ENCODE measurements around the gene TRNT1. TPM values are rescaled to one million over a fixed set of nuclear protein-coding genes. Genes with fewer than 3 reads are reported as not detected.
A peak's percentile ranks its signal among the peaks of the same experiment; 100 is the strongest.

The TRNT1 gene
- total RNA-seq, result 52.4 and 53.5 TPM in 2 replicates

DNA sequence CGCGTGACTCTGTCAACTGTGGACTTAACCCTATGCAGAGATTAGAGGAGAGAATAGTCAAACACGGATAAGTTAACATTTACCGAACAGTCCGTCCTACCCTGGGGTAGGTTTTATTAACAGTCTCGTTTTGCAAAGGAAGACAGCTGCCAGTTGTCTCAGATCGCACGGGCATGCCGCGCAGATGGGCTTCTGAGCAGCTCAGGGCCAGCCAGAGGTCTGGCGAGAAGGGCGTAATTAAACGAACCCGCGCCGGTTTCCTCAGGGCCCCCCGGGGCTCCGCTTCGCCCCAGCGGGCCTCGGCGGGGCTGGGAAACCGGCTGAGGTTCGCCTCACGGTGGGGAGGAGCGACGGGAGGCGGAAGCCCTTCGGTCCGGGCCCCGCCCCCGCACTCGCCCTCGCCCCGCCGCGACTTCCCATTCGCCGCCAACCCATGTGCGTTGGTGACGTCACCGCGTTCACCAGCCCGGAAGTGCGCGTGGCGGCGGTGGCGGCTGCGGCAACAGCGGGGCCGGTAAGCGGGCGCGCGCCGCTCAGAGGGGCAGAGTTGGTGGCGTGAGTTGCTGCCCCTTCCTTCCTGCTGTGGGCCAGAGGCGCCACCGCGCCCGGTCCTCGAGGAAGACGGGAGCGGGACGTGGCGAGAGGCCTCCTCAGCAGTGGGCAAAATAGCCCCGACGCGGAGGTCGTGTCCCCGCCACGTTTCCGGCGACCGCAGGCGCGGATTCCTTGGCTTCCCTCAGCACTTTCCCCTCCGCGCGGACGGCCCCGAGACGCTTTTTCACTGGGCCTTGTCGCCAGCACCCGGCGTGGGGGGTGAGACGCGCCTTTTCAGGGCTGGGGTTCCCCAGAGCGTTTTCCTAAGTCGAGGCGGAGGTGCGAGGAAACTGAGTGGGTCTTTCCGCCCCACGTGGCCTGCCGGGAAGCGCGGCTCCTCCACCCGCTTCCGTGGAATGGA, at the start of gene TRNT1:
TSS of gene TRNT1 (plus strand) at position 464 of the 955 bp plus-strand sequence. CDS start 2,101 bp downstream, outside the sequence.
- peak within 1 kb of the TSS; percentile 99 for H3K4me3 Mint-ChIP-seq
- peaks cover 2% of the 10 kb centered on the region for H3K27me3 Mint-ChIP-seq (ENCODE audit: insufficient read depth)
- peak within 1 kb of the TSS; percentile 99 for H3K27ac Mint-ChIP-seq
- intact Hi-C loops (cut with micrococcal nuclease), result loop anchor here (1.0 to 2.0 kb wide), 4 partner anchors 22 to 1176 kb away; partner anchors contain the start of genes CRBN and SETMAR
- H3K36me3 Mint-ChIP-seq (ENCODE audit: low read depth), result peaks cover 23% of the 10 kb centered on the region
- peaks cover 3% of the 10 kb centered on the region for H3K9me3 Mint-ChIP-seq
- peak; percentile 91 for DNase-seq (ENCODE audit: low spot score)
- peaks cover 30% of the 10 kb centered on the region for H3K4me1 Mint-ChIP-seq (ENCODE audit: low read depth)

DNA sequence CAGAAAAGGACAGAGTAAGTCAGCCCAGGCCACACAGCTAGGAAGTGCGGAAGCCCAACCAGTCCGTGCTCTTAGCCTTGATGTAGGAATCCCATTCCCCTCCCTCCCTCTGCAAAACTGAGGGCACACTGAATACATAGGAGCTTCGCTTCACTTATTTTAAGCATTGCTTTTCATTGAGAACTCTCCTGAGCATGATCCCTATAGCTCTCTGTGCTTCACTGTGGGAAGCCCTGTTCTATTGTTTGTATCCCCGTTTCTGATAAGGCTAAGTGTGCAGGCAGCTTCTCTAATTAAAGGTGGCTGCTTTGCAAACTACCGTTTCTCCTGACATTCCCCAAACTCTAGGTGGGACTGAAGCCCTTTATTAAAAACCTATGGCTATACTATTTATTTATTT, 46.4 kb upstream of the TRNT1 start:
- Mint-ChIP-seq H3K27me3 (ENCODE audit: insufficient read depth) (peaks cover 2% of the 10 kb centered on the region), H3K36me3 (ENCODE audit: low read depth) (no peaks in the 10 kb centered on the region), H3K4me1 (ENCODE audit: low read depth) (no peaks in the 10 kb centered on the region), H3K9me3 (no peaks in the 10 kb centered on the region), H3K27ac (no peak overlapping the region), H3K4me3 (no peak overlapping the region)
- no peak for DNase-seq (ENCODE audit: low spot score)
- intact Hi-C loops (cut with micrococcal nuclease), result no loop called here

DNA sequence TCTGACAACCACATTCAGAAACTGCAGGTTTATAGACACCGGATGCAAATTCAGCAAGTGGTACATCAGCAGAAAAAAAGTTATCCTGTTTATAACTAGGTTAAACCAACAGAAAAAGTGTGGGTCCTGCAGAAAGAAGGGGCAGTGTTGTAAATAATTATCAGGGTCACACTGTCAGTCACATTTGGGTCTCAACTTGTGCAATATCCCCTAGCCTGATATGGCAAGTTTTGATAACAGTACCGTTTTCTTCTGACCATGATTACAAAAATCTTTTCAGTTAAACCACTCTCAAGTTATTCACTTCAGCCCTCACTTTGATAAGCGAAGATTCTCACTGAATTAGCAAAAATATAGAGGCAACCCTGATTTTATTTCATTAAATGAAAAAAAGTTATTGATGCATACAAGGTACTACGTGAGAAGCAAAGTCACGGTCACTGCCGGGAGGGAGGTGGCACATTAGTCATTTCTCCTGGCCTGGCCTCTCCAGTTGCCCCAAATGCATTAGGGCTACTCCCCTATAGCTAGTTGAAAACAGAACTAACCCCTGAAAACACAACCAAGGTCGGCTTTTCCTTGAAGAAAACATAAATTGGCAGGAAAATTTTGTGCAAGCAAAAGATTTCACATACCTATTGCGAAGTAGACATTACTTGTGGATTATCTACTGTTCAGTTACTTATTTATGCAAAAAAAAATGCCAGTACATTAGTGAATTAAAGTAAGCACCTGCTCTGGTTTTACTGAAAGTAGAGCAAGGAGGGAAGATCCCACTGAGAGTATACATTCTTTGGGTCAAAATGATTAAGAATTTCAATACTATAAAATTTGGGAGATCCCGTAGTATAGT, 45.1 kb upstream of the TRNT1 start:
- Mint-ChIP-seq H3K4me3 (no peak overlapping the region), H3K27me3 (ENCODE audit: insufficient read depth) (peaks cover 2% of the 10 kb centered on the region), H3K27ac (no peak overlapping the region), H3K9me3 (no peaks in the 10 kb centered on the region), H3K4me1 (ENCODE audit: low read depth) (no peaks in the 10 kb centered on the region), H3K36me3 (ENCODE audit: low read depth) (no peaks in the 10 kb centered on the region)
- no peak for DNase-seq (ENCODE audit: low spot score)
- intact Hi-C loops (cut with micrococcal nuclease), result no loop called here

DNA sequence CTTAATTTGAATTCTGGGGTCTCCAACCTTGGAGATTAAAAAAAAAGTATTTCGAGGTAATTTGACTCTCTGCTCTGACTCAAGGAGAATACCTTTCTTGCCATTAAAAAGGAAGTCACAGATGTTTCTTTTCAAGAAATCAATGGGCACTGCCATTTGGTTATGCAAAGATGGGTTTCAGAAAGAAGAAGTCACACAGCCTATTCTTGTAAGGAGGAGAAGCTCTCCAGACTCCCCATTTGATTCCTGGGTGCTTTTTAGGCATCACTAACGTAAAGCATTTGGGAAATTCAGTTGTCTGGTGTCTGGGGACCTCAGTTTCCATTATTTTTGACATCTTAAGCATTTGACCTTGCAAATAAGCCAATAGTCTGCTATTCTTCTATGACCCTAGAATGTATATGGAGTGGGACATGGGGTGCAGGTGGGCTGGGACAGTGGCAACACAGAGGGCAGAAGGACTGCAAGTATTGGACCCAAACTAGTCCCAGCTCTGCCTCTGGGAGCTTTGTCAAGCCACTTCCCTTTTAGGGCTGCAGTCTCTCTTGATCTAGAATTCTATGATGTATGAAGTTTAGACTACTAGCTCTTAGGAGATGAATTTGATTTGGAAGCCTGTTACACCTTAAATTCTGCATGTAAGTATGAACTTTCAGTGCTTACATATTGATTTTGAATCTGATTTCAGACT, 44.4 kb upstream of the TRNT1 start:
- Mint-ChIP-seq H3K36me3 (ENCODE audit: low read depth) (no peaks in the 10 kb centered on the region), H3K27me3 (ENCODE audit: insufficient read depth) (peaks cover 2% of the 10 kb centered on the region), H3K9me3 (no peaks in the 10 kb centered on the region), H3K4me1 (ENCODE audit: low read depth) (no peaks in the 10 kb centered on the region), H3K27ac (no peak overlapping the region), H3K4me3 (no peak overlapping the region)
- intact Hi-C loops (cut with micrococcal nuclease), result no loop called here
- DNase-seq (ENCODE audit: low spot score), result no peak

DNA sequence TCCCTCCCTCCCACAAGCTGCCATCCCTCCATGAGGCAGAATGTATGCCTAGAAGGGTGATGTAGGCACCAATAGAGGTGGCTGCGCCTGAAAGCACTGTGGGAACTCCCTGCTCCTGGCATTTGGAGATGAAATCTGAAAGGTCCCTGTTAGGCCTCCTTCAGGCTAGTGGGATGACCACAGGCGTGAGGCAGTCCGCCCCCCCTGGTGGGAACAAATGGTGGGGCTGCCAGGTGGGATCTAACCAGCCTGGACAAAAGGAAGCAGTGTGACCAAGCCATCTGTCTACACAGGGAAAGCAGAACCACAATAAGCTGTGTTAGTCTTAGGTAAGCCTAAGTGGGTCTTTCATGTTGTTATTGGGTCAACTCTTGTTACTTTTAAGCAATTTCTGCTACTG, 41.9 kb upstream of the TRNT1 start:
- no peaks in the 10 kb centered on the region for H3K4me1 Mint-ChIP-seq (ENCODE audit: low read depth)
- H3K27ac Mint-ChIP-seq, result no peak overlapping the region
- no peak for DNase-seq (ENCODE audit: low spot score)
- H3K36me3 Mint-ChIP-seq (ENCODE audit: low read depth), result no peaks in the 10 kb centered on the region
- intact Hi-C loops (cut with micrococcal nuclease), result no loop called here
- H3K27me3 Mint-ChIP-seq (ENCODE audit: insufficient read depth), result peaks cover 2% of the 10 kb centered on the region
- no peak overlapping the region for H3K4me3 Mint-ChIP-seq
- no peaks in the 10 kb centered on the region for H3K9me3 Mint-ChIP-seq

DNA sequence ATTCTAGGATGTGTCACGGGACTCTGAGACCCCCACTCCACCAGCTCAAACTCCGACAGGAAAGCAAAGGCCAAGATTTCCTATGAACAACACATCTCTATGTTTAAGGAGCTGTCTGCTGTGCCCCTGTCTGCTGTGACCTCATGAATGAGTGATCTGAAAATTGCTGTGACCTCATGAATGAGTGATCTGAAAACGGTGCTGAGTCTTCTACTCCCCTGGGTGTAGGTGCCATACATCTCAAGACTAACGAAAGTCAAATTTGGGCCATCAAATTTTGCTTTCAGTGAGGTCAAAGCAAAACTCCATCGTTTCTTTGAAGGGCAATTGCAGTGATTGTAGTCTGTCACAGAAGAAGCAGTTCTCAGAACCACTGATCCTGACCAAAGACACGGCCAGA, 41.0 kb upstream of the TRNT1 start:
- no peaks in the 10 kb centered on the region for H3K4me1 Mint-ChIP-seq (ENCODE audit: low read depth)
- intact Hi-C loops (cut with micrococcal nuclease), result no loop called here
- no peaks in the 10 kb centered on the region for H3K9me3 Mint-ChIP-seq
- H3K27ac Mint-ChIP-seq, result no peak overlapping the region
- H3K27me3 Mint-ChIP-seq (ENCODE audit: insufficient read depth), result peaks cover 3% of the 10 kb centered on the region
- no peak for DNase-seq (ENCODE audit: low spot score)
- H3K4me3 Mint-ChIP-seq, result no peak overlapping the region
- H3K36me3 Mint-ChIP-seq (ENCODE audit: low read depth), result no peaks in the 10 kb centered on the region

DNA sequence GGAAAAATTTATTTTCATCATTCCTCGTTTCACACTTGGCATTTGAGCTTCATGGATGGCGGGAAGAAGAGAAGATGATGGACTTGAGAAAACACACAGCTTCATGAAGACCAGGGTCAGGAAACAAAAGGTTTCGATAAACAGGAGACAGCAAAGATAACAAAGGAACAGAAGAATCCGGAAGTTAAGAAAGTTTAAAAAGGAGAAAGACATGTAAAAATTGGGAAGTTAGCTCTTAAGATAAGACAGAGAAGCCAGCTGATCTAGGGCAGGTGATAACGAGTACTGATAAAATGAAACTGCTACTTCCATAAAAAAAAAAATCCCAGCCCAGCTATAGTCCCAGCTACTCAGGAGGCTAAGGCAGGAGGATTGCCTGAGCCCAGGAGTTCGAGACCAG, 40.5 kb upstream of the TRNT1 start:
- no peak overlapping the region for H3K4me3 Mint-ChIP-seq

DNA sequence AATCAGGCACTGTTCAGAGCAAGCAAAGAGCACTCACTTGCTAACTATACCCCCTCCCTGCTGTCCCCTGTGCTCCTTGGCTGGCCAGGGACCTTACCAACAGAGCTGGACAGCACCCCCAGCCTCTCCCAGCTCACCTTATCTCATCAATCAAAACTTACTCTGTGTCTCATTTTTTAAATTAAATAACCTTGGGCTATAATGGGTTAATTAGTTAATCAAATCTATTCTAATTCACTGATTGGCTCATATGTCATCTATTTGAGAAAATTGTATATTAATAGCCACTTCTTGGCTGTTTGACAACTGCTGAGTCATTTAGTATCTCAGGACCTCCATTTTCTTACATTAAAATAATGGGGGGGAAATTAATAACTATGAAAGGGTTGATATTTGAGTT, 39.5 kb upstream of the TRNT1 start:
- Mint-ChIP-seq H3K27me3 (ENCODE audit: insufficient read depth) (peaks cover 3% of the 10 kb centered on the region), H3K9me3 (no peaks in the 10 kb centered on the region), H3K27ac (no peak overlapping the region), H3K36me3 (ENCODE audit: low read depth) (no peaks in the 10 kb centered on the region), H3K4me1 (ENCODE audit: low read depth) (no peaks in the 10 kb centered on the region), H3K4me3 (no peak overlapping the region)
- intact Hi-C loops (cut with micrococcal nuclease), result no loop called here
- DNase-seq (ENCODE audit: low spot score), result no peak

More for the DNA sequence above, 40.5 kb upstream of the TRNT1 start:
- no peak for DNase-seq (ENCODE audit: low spot score)
- intact Hi-C loops (cut with micrococcal nuclease), result no loop called here
- H3K27me3 Mint-ChIP-seq (ENCODE audit: insufficient read depth), result peaks cover 3% of the 10 kb centered on the region
- H3K4me1 Mint-ChIP-seq (ENCODE audit: low read depth), result no peaks in the 10 kb centered on the region
- no peaks in the 10 kb centered on the region for H3K36me3 Mint-ChIP-seq (ENCODE audit: low read depth)
- no peak overlapping the region for H3K27ac Mint-ChIP-seq
- no peaks in the 10 kb centered on the region for H3K9me3 Mint-ChIP-seq

DNA sequence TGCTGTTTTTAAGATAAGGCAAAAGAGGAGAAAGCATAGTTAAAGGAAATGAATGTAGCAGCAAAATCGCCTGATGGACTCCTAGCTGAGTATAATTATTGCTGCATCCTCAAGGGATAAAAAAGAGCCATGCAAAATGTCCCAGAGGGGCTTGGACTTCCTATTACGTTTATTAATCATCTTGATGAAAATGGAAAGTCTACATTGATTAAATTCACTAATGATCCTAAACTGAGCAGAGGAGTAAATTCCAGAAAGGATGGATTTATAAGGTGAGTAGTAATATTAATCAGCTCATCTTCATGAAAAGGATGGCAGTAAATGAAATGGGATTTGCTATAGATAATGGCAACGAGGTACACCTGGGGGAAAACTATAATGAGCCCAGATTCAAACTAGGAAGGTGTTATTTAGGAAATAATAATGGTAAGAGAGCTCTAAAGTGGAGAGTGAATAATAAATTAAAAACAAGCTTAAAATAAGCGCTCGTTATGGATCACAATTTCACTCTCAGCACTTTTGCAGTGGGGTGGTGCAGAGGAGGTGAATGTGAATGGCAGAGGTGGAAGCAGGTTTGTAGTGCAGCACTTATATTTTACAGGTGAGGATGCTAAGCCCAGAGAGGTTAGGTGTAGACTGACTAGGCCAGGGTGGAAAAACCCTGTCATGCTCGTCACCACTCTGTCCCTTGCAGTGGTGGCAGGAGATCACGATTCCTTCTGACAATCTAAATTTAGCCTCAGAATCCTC, 38.8 kb upstream of the TRNT1 start:
- Mint-ChIP-seq H3K27ac (no peak overlapping the region), H3K4me1 (ENCODE audit: low read depth) (no peaks in the 10 kb centered on the region), H3K36me3 (ENCODE audit: low read depth) (no peaks in the 10 kb centered on the region), H3K27me3 (ENCODE audit: insufficient read depth) (peaks cover 3% of the 10 kb centered on the region), H3K9me3 (no peaks in the 10 kb centered on the region), H3K4me3 (no peak overlapping the region)
- DNase-seq (ENCODE audit: low spot score), result no peak
- intact Hi-C loops (cut with micrococcal nuclease), result no loop called here

DNA sequence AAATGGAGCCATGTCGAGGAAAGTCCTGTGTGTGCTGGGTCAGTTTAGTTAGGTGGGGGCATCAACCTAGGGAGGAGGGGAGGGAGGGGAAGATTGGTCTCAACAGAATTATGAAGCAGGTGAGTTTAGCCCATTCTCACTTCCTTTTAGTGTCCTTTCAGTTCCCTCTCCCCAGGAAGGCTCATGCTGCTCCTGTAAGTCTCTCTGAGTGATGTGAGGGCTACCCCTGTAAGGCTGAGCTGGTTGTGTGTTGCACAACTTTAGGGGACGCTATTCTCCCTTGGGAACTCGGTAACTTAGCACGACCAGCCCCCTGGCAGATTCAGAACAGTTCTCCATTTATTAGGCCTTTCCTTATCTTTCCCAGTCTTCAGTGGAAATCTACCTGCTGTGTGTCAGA, 37.7 kb upstream of the TRNT1 start:
- intact Hi-C loops (cut with micrococcal nuclease), result no loop called here
- Mint-ChIP-seq H3K27ac (no peak overlapping the region), H3K4me1 (ENCODE audit: low read depth) (no peaks in the 10 kb centered on the region), H3K27me3 (ENCODE audit: insufficient read depth) (peaks cover 3% of the 10 kb centered on the region), H3K4me3 (no peak overlapping the region), H3K9me3 (no peaks in the 10 kb centered on the region), H3K36me3 (ENCODE audit: low read depth) (no peaks in the 10 kb centered on the region)
- no peak for DNase-seq (ENCODE audit: low spot score)

DNA sequence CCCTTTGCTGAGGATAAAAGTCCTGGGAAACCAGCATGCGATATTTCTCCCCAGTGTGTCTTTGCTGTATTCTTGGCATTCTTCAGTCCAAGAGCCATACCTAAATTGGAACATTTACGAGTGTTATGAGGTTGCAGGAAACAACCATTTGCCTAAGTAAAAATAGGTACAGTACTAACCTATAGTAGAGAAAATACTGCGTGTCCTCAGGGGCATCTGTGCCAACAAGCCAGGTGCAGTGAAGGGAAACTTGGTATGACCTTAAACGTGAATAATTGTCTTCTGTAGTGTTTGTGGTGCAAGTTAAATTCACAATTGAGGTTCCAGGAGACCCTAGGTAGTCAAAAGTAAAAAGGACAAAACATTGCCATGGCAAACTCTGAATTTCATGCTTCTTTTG, 28.8 kb upstream of the TRNT1 start:
- no peak overlapping the region for H3K4me3 Mint-ChIP-seq
- H3K4me1 Mint-ChIP-seq (ENCODE audit: low read depth), result no peaks in the 10 kb centered on the region
- H3K36me3 Mint-ChIP-seq (ENCODE audit: low read depth), result no peaks in the 10 kb centered on the region
- no peak overlapping the region for H3K27ac Mint-ChIP-seq
- intact Hi-C loops (cut with micrococcal nuclease), result no loop called here
- no peak for DNase-seq (ENCODE audit: low spot score)
- H3K9me3 Mint-ChIP-seq, result no peaks in the 10 kb centered on the region
- H3K27me3 Mint-ChIP-seq (ENCODE audit: insufficient read depth), result peaks cover 2% of the 10 kb centered on the region

All from activated T-helper 1 cell treated with anti-CD3 and anti-CD28 coated beads, Interleukin-12 subunit alpha, Interleukin-12 subunit beta, Interleukin-2, Interleukin-4 antibody, amounts not matched to agents 30 ng/mL and 10 ng/mL and 1 ng/mL, durations not matched to agents 14 hours and 24 hours and 36 hours (primary cell).